ENCODE results near the gene HOXB4. TPM values are rescaled to one million over a fixed set of nuclear protein-coding genes. Genes with fewer than 3 reads are reported as not detected.
A peak's percentile ranks its signal among the peaks of the same experiment; 100 is the strongest.

HOXB4 gene
- polyA plus RNA-seq, 1 of the 3 experiments (the other 2 are of a cell fraction) = 0.03 TPM

DNA sequence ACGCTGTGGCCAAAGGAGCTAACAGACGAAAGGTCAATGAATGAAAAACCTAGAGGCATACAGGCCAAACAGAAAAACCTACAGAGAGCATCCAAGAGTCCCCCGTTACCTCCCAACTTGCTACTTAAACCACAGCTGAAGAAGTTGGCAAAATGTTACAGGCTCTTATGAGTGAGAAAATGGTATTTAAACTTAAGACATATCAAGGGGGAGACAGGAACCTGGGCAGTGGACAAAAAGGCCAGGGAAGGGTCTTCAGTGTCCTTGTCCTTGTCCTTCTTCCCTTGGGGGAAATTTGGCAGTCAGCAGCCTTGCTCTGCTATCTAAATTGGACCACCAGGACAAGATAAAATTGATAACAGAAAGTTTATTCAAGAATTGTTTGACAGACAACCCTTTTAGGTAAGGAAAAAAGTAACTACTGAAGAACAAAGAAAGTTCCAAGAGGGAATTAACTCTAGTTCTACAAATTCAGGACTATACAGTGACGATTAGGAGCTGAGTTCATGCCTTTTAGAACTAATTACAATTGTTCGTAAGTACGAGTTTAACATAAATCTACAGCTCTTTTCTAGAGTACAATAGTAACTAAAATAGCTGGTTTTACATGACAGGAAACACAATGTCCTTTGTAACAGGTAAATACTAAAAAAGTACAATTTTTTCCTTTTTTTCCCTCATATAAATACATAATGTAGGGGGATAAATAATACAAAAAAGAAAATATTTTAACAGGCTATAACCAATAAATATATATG, 29.4 kb downstream of the HOXB4 start (continued):
- TF ChIP-seq EZH2phosphoT487 (IDR thresholded peaks at IDR 0.05; ENCODE audit: borderline replicate concordance, low read depth) (no peak), MXI1 (IDR thresholded peaks at IDR 0.05; ENCODE audit: low read depth, low read length) (no peak), YY1 (IDR thresholded peaks at IDR 0.05; ENCODE audit: low read depth) (no peak)

DNA sequence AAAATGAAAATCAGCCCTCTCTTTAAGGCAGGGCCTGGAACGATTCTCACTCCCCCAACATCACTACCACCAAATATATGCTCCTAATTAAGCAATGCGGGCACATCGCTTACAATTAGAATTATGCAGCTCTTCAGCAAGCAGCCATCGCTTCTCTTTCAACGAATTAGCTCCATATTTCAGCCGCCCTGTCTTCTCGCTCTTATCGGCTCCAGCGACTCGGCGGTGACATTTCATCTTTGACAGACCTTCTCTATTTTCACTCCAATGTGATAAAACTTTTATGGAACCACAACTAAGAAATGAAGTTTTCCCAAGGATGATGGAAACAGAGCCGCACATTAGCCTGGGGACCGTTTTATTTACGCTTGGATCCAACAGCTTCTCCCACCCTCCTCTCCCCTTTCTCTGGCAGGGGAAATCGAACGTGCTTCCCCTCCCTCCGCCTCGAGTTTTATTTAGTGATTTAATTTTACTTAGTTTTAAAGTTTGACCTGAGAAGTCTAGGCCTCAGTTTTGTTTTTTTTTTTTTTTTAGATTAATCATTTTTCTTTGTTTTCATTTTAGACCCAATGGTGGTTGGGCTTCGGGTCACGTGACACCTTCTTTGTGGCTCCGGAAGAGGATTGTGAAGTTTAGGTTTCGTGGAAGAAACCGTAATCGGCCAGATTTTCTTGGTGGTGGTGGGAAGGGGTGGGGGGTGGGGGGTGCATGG, 30.2 kb downstream of the HOXB4 start:
- Histone ChIP-seq H3K9ac (no peak overlapping the region), H3K4me2 (no peak overlapping the region), H3K79me2 (ENCODE audit: insufficient read depth) (no peaks in the 10 kb centered on the region), H3K4me1 (ENCODE audit: control insufficient read depth in 1 of 2, insufficient read depth in 2 of 2, low read depth in 1 of 2, low read length in 1 of 2) (no peaks in the 10 kb centered on the region), H3K9me2 (no peaks in the 10 kb centered on the region), H3K27me3 (ENCODE audit: insufficient read depth) (peaks cover 95% of the 10 kb centered on the region), H2AFZ (ENCODE audit: low read depth) (no peak overlapping the region), H4K20me1 (ENCODE audit: insufficient read depth) (no peaks in the 10 kb centered on the region), H3K27ac (ENCODE audit: low read depth in 2 of 2, low read length in 1 of 2) (no peak overlapping the region), H3K9me3 (no peaks in the 10 kb centered on the region), H3F3A (replicated peaks; ENCODE audit: insufficient read depth) (peaks cover 4% of the 10 kb centered on the region), H3K36me3 (replicated peaks in 1 of 2; ENCODE audit: control insufficient read depth in 1 of 2, insufficient read depth in 2 of 2, low read length in 1 of 2) (no peaks in the 10 kb centered on the region), H3K4me3 (ENCODE audit: low read depth in 2 of 2, low read length in 1 of 2) (no peak overlapping the region)
- CTCF ChIA-PET = interaction anchor here (1.6 kb wide), 1 partner anchor 91 kb away, joined by 4 read pairs; no protein-coding TSS in a partner anchor
- POLR2A ChIA-PET = no interaction called here
- 23% methylated on average over 24 of the region's 24 CpGs for WGBS (ENCODE audit: low lambda C conversion rate)
- TF ChIP-seq SMC3 (IDR thresholded peaks at IDR 0.05; ENCODE audit: low read depth, low read length) = no peak
- TF ChIP-seq, protein P1, sequence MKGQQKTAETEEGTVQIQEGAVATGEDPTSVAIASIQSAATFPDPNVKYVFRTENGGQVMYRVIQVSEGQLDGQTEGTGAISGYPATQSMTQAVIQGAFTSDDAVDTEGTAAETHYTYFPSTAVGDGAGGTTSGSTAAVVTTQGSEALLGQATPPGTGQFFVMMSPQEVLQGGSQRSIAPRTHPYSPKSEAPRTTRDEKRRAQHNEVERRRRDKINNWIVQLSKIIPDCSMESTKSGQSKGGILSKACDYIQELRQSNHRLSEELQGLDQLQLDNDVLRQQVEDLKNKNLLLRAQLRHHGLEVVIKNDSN (IDR thresholded peaks at IDR 0.05; ENCODE audit: borderline replicate concordance, low read depth) = peak; percentile 34; the same call in 1 of the 2 replicates
- no peak for TF ChIP-seq RAD21 (IDR thresholded peaks at IDR 0.05; ENCODE audit: low read length)
- TF ChIP-seq, protein P2, sequence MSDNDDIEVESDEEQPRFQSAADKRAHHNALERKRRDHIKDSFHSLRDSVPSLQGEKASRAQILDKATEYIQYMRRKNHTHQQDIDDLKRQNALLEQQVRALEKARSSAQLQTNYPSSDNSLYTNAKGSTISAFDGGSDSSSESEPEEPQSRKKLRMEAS (IDR thresholded peaks at IDR 0.05; ENCODE audit: low read depth) = no peak
- no peak for TF ChIP-seq GATA2 (CRISPR knock-in tag; IDR thresholded peaks at IDR 0.05)
- TF ChIP-seq TEAD4 (IDR thresholded peaks at IDR 0.05; ENCODE audit: borderline replicate concordance, insufficient read depth) = no peak
- TF ChIP-seq EZH2phosphoT487 (IDR thresholded peaks at IDR 0.05; ENCODE audit: borderline replicate concordance, low read depth) = 0 out of 2 replicates have a peak, but pooled peaks have one; percentile 59
- TF ChIP-seq, protein P3, sequence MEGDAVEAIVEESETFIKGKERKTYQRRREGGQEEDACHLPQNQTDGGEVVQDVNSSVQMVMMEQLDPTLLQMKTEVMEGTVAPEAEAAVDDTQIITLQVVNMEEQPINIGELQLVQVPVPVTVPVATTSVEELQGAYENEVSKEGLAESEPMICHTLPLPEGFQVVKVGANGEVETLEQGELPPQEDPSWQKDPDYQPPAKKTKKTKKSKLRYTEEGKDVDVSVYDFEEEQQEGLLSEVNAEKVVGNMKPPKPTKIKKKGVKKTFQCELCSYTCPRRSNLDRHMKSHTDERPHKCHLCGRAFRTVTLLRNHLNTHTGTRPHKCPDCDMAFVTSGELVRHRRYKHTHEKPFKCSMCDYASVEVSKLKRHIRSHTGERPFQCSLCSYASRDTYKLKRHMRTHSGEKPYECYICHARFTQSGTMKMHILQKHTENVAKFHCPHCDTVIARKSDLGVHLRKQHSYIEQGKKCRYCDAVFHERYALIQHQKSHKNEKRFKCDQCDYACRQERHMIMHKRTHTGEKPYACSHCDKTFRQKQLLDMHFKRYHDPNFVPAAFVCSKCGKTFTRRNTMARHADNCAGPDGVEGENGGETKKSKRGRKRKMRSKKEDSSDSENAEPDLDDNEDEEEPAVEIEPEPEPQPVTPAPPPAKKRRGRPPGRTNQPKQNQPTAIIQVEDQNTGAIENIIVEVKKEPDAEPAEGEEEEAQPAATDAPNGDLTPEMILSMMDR (IDR thresholded peaks at IDR 0.05) = no peak
- DNase-seq = no peak

Measured in SK-N-SH (cell line).